Measurements from ENCODE around the gene LRRC61.

DNA sequence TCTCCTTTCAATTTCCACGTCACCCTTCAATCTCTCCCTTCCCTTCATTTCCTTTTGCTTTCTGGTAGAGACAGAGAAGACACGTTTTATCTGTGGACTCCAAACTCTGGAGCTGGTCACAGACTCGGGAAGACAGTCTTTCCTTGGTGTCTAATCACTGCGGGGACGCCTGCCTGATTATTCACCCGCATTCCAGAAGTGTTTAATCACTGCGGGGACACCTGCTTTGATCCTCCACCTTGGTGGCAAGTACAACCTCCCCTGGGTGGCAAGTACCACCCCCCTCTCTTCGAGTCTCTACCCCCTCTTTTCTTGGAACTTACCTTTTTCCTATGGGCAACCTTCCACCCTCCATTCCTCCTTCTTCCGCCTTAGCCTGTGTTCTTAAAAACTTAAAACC is 15.3 kb upstream of the LRRC61 start:
- TF ChIP-seq, protein P1, sequence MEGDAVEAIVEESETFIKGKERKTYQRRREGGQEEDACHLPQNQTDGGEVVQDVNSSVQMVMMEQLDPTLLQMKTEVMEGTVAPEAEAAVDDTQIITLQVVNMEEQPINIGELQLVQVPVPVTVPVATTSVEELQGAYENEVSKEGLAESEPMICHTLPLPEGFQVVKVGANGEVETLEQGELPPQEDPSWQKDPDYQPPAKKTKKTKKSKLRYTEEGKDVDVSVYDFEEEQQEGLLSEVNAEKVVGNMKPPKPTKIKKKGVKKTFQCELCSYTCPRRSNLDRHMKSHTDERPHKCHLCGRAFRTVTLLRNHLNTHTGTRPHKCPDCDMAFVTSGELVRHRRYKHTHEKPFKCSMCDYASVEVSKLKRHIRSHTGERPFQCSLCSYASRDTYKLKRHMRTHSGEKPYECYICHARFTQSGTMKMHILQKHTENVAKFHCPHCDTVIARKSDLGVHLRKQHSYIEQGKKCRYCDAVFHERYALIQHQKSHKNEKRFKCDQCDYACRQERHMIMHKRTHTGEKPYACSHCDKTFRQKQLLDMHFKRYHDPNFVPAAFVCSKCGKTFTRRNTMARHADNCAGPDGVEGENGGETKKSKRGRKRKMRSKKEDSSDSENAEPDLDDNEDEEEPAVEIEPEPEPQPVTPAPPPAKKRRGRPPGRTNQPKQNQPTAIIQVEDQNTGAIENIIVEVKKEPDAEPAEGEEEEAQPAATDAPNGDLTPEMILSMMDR (IDR thresholded peaks at IDR 0.05): no peak
- TF ChIP-seq JUND (IDR thresholded peaks at IDR 0.05): no peak
- TF ChIP-seq ELF1 (IDR thresholded peaks at IDR 0.05): no peak
- TF ChIP-seq, protein P2, sequence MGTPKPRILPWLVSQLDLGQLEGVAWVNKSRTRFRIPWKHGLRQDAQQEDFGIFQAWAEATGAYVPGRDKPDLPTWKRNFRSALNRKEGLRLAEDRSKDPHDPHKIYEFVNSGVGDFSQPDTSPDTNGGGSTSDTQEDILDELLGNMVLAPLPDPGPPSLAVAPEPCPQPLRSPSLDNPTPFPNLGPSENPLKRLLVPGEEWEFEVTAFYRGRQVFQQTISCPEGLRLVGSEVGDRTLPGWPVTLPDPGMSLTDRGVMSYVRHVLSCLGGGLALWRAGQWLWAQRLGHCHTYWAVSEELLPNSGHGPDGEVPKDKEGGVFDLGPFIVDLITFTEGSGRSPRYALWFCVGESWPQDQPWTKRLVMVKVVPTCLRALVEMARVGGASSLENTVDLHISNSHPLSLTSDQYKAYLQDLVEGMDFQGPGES (IDR thresholded peaks at IDR 0.05; ENCODE audit: low read depth, low read length): no peak
- TF ChIP-seq, protein P3, sequence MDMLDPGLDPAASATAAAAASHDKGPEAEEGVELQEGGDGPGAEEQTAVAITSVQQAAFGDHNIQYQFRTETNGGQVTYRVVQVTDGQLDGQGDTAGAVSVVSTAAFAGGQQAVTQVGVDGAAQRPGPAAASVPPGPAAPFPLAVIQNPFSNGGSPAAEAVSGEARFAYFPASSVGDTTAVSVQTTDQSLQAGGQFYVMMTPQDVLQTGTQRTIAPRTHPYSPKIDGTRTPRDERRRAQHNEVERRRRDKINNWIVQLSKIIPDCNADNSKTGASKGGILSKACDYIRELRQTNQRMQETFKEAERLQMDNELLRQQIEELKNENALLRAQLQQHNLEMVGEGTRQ (IDR thresholded peaks at IDR 0.05; ENCODE audit: borderline replicate concordance, low read depth, low read length): no peak
- no peak for TF ChIP-seq FOXM1 (IDR thresholded peaks at IDR 0.05; ENCODE audit: low read depth)
- no peak for TF ChIP-seq FOSL2 (IDR thresholded peaks at IDR 0.05; ENCODE audit: borderline replicate concordance, low read depth)
- no peak for TF ChIP-seq SIN3A (IDR thresholded peaks at IDR 0.05; ENCODE audit: borderline replicate concordance, low read depth, low read length)
- no peak for TF ChIP-seq TEAD4 (IDR thresholded peaks at IDR 0.05; ENCODE audit: borderline replicate concordance, insufficient read depth)
- no peak for TF ChIP-seq EP300 (IDR thresholded peaks at IDR 0.05; ENCODE audit: borderline replicate concordance in 1 of 2, low read depth in 1 of 2, low read length in 1 of 2)
- TF ChIP-seq, protein P4, sequence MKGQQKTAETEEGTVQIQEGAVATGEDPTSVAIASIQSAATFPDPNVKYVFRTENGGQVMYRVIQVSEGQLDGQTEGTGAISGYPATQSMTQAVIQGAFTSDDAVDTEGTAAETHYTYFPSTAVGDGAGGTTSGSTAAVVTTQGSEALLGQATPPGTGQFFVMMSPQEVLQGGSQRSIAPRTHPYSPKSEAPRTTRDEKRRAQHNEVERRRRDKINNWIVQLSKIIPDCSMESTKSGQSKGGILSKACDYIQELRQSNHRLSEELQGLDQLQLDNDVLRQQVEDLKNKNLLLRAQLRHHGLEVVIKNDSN (IDR thresholded peaks at IDR 0.05; ENCODE audit: borderline replicate concordance, low read depth): no peak
